GM19328 (cell line): Measurements from ENCODE around the gene PRMT9.

ENCODE experiments used
- ATAC-seq: cut with Tn5 transposase; IDR thresholded peaks from one replicate; pipeline ENCODE4 v1.9.1; 2021; ENCODE audit warnings: mild to moderate bottlenecking, moderate library complexity; ENCODE audit not compliant: unreplicated experiment

Gene PRMT9

DNA sequence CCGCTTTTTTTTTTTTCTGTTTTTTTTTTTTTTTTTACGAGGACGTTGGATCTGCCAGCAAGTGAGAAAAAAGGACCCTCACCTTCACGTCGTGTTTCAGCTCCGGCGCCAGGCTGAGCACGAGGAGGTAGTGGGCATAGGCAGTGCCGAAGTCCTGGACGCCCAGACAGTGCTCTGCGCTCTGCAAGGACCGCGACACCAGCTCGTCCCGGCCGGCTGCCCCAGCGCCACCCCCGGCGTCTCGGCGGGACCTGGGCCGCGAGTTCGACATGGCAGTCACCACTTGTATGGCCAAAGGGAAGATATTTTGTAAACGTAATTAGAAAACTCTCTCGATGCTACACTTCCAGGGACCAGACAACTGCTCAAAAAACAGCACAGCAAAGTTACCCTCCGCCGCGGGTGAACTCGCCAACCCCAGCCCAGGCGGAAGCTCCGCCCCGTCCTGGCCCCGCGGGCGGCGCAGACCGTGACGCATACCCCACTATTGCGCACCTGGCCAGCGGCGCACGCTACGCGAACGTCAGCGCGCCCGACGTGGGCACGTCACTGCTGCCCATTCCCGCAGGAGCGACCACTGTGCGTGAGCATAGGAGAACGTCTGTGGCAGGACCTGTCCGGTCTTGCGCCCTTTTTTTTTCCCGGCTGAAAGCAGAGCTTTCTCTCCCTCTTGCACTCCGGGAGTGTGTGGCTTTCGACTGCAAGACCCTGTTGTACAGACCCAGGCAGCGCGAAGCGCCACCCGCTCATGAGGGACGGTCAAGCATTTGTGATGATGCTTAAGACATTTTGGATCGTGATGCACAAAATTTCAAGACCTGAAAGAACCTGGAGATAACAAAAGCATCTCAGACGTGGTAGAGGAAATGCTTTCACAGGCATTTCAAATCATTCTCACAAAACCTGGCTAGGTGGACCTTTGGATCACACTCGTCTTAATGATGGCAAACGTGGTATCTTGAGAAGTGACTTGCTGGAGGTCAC is at the start of gene PRMT9:
PRMT9 (minus strand) TSS at position 447 of the 984 bp plus-strand sequence; CDS start at position 271, 176 bp downstream.
- ATAC-seq: peak; percentile 100

DNA sequence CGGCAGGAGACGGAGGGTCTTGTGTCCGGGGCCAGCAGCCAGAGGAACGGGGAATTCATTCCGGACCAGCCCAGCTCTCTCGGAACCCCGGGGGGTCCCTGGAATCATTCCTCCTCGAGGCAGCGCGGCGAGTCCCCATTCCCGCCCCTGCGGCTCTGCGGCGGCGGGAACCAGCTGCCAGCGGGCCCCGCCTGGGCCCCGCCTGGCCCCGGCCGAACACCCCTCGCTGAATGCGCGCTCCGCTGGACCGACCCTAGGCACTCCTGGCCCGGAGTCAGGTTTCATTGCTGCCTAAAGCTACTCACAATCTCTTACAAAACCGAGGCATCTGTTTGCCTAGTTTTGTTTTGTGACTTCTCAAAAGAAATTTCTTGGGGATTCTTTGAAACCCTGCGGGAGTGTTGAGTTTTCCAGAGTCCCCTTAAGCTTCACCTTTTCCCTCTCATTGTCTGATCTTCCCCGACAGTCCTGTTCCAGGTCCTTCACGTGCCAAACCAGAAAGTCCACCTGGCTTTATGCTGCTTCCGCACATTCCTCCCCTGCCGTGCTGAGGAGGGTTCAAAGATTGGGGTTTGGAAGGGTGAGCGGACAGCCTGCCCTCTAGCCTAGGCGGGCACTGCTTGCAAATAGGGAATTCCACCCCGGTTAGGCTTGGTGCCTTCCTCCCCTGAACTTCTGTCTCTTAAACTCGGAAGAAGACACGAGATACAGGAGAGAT is 48.7 kb upstream of the PRMT9 start:
- peak; percentile 30 for ATAC-seq

DNA sequence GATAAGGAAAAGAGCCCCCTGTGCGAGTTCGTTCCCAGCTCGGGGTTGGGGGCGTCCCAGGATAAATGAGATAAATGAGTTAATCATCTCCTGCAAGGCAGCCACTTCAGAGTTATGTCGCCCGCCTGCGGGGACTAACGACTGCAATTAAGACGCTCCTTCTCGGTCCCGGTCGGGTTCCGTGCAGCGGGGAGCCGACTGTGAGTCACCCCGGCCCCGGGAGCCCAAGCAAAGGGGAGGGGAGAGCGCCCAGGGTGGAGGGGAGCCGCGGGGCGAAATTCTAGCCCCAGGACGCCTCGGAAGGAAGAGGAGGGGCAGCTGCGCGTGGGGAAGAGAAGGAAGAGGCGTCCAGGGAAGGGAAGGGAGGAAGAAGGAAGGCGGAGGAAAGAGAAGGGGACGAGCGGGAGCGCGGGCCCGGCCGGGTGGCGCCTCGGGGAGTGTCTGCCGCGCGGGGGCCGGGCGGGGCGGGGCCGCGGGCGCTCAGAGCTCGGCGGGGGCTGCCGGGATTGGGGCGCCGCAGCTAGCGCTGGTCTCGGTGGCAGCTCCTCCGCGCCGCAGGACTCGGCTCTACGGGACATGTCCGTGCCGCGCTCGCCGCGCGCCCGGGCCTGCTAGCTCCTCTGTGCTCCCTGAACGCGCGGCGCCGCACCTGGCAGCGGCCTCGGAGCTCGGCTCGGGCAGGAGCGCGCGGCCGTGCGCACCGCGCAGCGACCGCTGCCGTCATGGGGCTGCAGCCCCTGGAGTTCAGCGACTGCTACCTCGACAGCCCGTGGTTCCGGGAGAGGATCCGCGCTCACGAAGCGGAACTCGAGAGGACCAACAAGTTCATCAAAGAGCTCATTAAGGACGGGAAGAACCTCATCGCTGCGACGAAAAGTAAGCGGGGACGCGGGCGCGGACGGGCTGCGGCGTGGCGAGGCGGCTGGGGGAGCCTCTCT is 47.9 kb upstream of the PRMT9 start, which contains the start of gene ARHGAP10:
ARHGAP10 (plus strand) TSS at position 509 of the 938 bp plus-strand sequence; CDS start at position 723, 214 bp downstream.
- ATAC-seq: peak; percentile 56

DNA sequence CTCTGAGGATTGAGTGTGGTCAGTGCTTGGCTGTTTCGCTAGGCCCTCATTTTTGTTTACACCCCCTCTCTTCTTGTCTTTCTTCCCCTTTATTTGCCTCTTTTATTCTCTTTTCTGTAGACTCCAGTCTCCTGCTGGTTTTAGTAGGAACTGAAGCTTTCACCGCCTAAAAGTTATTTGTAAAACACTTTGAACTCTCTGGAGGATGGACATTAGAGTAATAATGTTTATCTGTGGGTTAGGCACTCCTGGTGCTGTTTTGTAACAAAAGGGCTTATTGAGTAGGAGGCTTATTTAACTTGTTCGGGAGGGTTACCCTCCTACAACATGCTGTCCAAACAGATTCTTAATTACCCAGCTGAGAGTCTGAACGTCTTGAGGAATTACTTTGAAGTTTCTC is 46.4 kb upstream of the PRMT9 start:
- ATAC-seq: no peak

DNA sequence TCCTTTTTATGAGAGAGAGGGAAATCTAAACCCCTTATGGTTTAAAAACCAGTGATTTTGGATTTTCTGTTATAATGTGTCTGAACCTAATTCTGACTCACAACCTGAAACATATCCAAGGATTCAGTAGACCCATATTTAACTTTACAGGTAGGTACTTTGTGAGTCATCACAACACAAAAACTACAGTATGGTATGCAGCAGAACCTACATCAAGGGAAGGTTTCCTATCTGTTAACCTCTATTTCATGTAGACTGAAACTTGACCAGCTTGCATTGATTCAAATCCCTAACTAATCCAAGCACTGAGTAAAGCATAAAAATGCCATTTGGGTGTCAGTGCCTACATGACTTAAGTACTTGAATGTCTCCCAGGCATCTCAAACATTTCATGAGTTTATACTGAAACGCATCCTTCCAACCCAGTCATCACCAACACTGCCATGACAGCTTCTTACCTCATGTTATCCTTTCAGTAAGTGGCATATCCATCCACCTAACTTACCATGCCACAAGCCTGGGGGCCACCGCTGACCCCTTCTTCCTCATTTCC is 43.6 kb upstream of the PRMT9 start:
- no peak for ATAC-seq

DNA sequence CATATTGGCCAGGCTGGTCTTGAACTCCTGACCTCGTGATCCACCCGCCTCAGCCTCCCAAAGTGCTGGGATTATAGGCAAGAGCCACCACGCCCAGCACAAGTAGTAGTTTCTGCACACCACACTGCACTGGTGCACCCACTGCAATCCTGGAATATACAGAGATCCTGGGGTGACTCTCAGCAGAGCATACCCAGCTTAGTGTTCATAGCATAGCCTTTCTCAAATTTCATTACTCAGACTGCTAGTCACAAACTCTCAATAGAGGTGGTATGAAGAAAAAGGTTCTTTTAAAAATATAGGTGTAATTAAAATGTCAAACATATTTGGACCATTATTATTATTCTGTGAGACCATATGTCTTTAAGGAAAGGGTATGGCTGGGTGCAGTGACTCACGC is 41.7 kb upstream of the PRMT9 start:
- ATAC-seq: no peak

DNA sequence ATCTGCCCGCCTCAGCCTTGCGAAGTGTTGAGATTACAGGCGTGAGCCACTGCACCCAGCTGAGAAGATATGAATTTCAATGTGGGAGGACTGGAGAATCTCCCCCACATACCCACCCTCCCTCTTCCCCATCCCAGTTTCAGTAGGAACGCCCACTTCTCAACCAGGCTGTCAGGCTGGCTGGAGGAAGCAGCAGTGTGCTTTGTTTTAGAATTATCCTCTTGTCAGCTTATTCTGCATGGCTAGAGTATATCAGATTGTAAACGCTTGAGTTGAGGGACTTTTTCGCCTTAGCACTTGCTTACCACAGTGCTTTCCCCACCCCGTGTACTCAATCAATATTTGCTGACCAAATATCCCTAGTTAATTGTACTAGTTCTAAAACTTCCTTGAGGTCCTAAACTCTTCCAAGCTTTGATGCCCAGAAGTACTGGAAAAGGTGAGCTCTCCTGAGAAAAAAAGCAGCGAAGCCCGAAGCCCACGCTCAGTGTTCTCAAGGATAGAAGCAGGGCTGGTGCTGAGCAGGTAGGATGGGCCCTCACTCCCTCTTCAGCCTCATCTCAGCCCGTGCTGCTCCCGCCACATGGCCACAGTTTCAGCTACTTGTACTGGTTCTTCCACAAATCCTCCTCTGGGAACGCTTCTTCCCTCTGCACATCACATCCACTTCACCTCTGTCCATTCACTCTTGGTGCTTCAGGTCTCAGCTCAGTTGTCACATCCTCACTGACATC is 40.7 kb upstream of the PRMT9 start:
- ATAC-seq: no peak

DNA sequence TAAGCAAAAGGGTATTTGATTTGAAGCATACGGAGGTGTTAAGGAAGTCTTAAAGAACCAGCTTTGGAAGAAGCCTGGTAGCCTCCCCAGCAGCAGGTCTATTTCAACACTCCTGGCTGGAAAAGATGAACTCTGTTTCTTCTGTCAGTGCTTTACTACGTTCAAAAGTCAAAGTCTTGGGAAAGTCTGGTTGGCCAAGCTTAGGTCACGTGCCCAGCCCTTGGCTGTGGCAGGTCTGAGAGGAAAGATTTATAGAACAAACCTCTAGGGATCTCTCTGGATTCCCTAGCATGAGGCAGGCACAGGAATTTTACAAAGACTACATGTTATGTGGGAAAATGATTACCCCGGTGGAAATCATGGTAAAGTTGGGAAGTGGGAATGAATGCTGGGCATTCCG is 39.4 kb upstream of the PRMT9 start:
- no peak for ATAC-seq

DNA sequence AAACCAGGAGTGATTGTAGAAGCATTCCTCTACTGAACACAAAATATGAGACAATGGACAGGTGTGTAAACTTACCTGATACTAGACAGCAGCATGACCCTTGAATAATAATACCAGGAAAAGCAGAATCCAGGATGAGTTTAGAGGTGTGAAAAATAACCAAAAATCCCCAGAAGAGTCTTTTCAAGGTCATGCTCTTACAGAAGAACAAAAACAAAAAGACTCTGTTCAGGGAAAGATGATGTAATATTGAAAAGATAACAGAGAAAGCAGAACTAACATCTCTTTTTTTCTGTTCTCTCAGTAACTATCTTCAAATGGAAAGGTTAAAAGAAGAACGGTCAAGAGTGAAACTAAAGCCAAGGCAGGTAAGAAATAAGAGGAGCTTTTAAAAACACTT is 33.9 kb upstream of the PRMT9 start:
- ATAC-seq: no peak

DNA sequence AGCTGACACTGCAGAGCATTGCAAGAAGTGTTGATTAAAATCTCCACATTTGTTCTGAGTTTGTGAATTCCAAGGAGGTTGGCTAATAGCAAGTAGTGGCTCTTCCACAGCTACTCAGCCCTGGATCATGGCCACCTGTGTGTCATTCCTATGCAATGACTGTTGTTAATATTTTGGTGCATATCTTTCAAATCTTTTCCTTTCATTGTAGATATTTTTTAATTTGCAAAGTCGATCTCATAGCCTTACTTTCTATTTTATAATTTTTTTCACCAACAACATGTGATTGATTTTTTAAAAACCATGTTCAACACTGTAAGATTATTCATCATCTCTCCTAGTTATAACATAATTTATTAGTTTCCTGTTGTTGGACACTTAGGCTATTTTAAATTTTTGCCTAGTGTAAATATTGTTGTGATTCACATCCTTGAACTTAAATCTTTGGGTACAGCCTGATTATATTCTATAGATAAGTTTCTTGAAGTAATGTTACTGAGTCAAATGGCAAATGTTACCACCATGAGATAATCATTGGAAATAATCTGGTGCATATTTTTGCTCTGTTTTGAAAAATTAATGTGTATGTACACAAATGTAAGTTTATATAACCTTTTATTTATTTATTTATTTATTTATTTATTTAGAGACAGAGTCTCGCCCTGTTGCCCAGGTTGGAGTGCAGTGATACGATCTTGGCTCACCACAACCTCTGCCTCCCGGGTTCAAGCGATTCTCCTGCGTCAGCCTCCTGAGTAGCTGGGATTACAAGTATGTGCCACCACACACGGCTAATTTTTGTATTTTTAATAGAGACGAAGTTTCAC is 30.8 kb upstream of the PRMT9 start:
- no peak for ATAC-seq

DNA sequence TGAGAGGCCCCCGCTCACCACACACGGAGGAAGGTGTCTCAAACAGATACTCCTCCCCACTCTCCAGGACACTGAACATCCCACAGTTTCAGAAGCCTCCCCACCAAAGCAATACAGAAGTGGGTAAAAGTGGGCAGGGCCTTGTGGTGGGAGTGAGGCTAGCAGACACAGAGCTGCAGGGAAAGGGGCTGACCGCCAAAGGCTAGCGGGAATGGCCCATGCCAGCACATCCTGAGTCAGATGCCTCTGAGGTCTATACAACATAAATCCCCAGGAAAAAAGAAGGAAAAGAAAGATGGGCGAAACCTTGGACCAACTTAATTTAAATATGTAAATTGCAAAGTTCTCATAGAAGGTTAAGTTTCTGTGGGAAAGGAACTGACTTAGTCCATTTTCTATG is 26.0 kb upstream of the PRMT9 start:
- no peak for ATAC-seq

DNA sequence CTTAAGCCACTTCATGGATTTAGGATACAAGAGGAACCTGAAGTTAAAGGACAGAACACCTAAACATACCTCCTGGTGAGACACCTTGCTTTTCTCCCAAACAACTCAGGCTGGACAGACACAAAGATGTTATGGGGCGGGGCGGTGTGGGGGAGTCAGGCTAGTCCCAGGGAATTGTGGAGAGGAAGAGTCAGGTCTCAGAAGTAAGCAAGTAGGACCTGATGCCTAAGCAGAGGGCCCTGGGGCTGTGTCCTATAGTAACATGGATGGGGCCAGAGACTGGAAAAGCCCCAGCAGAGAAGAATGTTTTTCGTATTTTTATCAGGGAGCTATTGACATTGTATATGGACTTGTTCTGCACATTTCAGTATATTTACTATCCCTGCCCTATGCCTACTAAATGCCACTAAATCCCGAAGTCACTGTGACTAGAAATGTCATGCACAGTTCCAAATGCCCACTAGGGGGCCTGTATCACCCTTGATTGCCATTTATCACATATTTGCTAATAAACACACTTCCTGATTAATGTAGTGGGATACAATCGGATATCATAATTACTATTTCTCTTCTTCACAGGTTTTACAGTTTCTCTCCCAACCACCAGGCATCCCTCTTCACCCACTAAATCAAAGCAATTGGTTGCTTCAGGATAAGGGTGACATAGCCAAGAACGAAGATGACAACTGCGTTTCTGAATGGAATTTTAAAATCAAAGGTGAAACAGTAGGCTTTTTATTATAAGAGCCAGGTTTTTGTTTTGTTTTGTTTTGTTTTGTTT is 24.1 kb upstream of the PRMT9 start:
- no peak for ATAC-seq

DNA sequence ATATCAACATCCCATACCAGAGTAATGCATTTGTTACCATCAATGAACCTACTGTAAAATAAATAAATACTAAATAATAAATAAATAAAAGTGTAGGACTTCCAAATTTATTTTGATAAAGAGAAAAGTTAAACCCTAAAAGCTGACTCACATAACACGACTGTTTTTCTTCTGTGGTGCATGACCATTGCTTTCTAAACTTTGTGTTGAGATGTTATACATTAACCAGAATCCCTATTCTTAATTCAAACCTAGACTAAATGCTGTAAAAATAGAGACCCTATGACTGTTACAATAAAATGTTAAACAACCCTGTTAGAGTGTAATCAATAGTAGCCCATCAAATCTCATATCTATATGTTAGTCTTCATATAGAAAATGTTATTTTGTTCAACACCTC is 20.9 kb upstream of the PRMT9 start:
- no peak for ATAC-seq

DNA sequence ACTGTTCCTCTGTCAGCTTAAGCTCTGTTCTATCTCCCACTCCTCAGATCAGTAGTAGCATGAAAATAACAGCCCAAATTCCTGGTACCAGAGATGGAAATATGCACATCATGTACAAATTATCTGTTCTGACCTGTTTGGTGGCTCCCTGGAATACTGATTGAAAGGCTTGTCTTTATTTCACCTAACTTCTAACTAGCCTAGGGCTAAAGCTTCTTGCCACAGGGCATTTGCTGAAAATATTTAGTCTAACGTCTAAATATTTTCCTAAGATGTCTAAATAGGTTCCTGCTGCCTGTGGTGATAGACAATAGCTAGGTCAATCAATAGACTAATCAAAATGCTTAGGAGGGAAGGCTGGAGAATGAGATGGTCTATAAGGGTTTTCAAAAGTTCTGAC is 12.9 kb upstream of the PRMT9 start:
- ATAC-seq: no peak

DNA sequence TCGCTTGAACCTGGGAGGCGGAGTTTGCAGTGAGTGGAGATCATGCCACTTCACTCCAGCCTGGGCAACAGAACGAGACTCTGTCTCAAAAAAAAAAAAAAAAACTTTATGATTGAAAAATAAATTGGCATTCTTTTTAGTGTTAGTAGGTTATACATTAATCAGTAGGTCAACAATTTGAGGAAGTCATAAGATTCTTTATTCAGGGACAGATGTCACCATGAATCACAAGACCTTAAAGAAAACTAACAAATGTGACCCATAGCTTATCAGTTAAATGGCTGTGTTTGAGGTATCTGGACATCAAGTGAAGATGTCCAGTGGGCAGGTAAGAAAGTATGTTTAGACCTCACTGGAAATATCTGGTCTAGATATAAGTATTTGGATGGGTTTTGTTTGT is 9.3 kb upstream of the PRMT9 start:
- ATAC-seq: no peak

DNA sequence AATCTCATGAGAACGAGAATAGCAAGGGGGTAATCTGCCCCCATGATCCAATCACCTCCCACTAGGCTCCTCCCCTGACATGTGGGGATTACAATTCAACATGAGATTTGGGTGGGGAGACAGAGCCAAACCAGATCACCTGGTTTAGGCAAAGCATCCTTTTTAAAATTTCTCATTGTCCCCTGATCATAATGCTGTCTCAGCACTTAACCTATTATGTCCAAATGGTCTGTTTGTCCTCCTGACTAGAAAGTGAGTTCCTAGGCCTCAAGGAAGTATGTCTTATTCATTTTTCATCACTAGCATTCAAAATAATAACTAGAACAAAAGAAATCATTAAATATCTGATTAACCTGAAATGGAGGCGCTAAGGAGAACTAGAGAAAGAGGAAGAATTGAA is 7.9 kb upstream of the PRMT9 start:
- no peak for ATAC-seq

DNA sequence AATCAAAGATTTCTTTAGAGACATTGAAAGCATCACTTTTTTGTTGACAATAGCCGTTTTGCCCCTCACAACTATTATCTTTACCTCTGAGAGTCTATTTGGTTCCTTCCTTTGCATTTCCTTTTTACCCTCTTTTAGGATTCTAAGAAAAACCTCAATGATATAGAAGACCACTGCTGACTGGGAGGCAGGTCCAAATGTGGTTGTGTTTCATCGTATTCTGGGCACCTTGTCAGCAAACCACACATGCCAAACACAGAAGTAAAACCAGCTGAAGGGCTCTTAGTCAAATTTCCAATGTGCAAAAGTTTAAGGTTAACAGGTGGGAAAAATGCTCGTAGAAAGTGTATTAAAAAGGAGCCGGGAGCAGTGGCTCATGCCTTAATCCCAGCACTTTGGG is 5.1 kb upstream of the PRMT9 start:
- no peak for ATAC-seq

DNA sequence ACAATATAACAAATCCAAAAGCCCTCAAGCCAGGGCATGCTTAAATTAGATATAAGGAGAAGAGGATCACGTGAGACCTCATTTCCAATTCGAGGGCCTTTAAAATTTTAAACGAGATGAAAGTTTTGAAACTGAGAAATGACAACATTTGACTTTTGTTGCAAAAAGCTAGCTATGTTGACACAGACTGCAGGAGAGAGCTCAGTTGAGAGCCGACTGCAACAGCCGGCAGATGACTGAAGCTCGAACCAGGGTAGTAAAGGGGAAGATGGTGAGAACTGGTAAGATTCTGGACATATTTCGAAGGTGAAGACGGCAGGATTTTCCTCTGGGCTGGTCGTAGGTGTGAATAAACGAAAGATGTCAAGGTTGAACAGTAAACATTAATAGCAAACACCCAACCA is 773 bp downstream of the PRMT9 start:
- ATAC-seq: no peak
